Stomach smooth muscle (tissue), 2 donors: ENCODE measurements around the gene JTB.

Source experiments
- H3K27ac ChIP-seq: one replicate; pipeline ENCODE4 v1.7.0; 2013; ENCODE audit warnings: mild to moderate bottlenecking, low read length, inconsistent platforms
- H3K27me3 ChIP-seq, 2 donors: one replicate each; pipeline ENCODE4 v1.7.0; 2013; ENCODE audit warnings: low read length in 2 of 2; ENCODE audit not compliant: insufficient read depth in 2 of 2, control insufficient read depth in 1 of 2
- H3K36me3 ChIP-seq, 2 donors: one replicate each; pipeline ENCODE4 v1.7.0; 2013; ENCODE audit warnings: low read length in 2 of 2; ENCODE audit not compliant: control insufficient read depth in 2 of 2, insufficient read depth in 2 of 2
- H3K4me1 ChIP-seq: one replicate; pipeline ENCODE4 v1.7.0; 2013; ENCODE audit warnings: low read length; ENCODE audit not compliant: control insufficient read depth, insufficient read depth
- H3K4me3 ChIP-seq, 2 donors: one replicate each; pipeline ENCODE4 v1.7.0; 2013; ENCODE audit warnings: low read length in 2 of 2
- H3K9ac ChIP-seq, 2 donors: one replicate each; pipeline ENCODE4 v1.7.0; 2013; ENCODE audit warnings: low read length in 2 of 2, mild to moderate bottlenecking in 1 of 2
- H3K9me3 ChIP-seq, 2 donors: one replicate each; pipeline ENCODE4 v1.7.0; 2013; ENCODE audit warnings: low read length in 2 of 2; ENCODE audit not compliant: control insufficient read depth in 2 of 2
- donor health status: healthy.
- donor health status: Pancreatic carcinoma.

The JTB gene

DNA sequence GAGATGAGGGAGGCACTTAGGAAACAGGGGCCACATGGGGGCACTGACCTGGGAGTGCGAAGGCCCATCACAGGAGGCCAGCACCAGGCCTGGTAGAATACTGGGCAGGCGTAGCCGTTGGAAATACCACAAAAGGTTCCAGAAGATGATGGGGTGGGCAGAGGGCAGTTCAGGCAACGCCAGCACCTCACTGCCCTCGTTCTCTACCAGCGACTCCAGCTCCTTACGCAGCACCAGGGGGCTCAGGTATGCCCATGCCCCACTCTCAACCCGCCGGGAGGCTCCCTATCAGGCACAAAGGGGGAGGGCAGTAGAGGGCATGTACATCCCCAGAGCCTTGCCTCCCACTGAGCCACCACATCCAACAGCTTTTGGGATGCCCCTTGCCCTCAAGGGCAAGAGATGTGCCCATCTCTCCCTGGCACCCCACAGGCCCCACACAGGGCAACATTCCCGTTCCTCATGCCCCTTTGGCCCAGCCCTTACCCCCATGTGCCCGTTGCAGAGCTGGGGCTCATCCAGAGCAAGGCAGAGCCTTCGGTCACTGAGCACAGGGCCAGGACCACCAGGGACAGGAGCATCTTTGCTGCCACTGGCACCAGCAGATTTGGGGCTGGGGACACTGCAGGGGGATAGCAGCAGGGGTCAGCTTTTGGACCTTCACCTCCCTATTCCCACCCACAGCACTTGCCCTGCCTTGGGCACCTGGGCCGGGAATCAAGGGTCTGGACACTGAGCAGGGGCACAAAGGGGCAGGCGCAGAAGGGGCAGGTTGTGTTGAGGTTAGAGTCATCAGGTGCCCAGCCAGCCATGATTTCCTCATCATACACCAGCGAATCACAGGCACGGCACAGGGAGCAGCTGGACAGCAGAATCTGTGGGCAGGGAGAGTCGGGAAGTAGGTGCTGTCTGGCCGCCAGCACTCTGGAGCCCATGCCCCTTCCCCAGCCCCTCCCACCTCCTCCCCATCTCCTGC lies 45.0 kb downstream of the JTB start:
- no peak overlapping the region for H3K27ac ChIP-seq
- peaks cover 41 to 58% of the 10 kb centered on the region in 2 donors for H3K36me3 ChIP-seq
- H3K9ac ChIP-seq, result no peak overlapping the region

DNA sequence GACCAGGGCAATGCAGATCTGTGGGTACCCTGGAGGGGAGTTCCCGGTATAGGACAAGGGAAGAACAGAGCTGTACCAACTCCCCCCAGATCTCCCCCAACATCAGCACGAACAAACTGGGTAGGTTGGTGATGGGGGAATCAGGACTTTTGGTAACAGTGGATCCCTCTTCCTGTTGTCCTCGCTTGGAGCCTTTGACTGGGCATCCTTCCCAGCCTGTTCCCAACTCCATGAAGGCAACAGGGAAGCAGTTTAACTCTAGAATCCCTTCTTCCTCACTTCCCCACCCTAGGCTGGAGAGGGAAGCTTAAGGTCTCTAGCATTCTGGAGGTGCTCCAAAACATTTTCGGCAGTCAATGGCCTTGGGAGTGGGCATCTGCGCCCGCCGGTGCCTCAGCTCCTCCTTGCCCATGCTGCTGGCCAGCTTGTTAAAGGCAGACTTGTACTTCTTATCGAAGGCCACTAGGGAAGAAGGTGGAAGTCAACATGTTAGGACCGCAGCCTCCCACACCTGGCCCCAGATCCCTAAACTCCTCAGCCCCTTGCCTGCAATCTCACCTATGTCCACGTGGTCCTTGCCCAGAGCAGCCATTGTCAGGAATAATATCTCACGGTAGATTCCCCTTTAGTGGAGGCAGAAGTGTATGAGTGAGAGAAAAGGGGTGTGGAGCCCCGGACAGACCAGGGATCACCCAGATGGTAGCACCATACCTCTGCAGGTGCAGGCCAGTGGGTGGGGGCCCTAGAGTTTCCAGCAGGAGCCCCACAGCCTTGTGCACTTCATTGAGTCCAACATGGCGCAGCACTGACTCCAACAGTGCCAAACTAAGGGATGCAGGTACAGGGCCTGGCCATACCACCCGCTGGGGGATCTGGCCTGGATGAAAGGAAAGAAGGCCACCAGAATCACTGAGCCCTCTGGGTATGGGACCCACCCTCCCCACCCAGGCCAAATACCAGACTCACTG lies 47.2 kb downstream of the JTB start:
- Histone ChIP-seq H3K4me1 (peaks cover 3% of the 10 kb centered on the region), H3K27me3 (no peaks in the 10 kb centered on the region), H3K9me3 (no peaks in the 10 kb centered on the region), H3K36me3 (peaks cover 26 to 39% of the 10 kb centered on the region in 2 donors), H3K27ac (no peak overlapping the region), H3K4me3 (no peak overlapping the region), H3K9ac (no peak overlapping the region)

More for the DNA sequence above, 45.0 kb downstream of the JTB start:
- Histone ChIP-seq H3K4me3 (no peak overlapping the region), H3K4me1 (peaks cover 3% of the 10 kb centered on the region), H3K9me3 (no peaks in the 10 kb centered on the region), H3K27me3 (no peaks in the 10 kb centered on the region)

DNA sequence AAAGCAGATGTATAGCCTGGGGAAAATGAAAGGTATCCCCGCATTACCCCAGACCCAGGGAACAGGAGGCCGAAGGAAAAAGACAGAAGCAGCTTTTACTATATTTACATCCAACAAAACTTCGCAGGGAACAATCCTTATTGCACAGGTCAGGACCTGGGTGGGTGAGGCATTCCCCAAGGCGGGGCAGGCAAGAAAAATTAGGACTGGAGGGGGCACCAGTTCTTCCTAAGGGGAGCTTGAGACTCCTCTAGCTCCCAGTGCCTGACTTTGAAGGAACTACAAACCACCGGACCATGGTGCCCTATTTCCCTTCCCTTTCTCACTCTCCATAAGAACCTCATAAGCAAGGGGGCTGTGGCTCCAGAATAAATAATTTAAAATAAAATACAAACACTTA lies 48.0 kb downstream of the JTB start:
- H3K4me1 ChIP-seq, result peaks cover 3% of the 10 kb centered on the region
- no peaks in the 10 kb centered on the region for H3K27me3 ChIP-seq
- no peaks in the 10 kb centered on the region for H3K9me3 ChIP-seq
- no peak overlapping the region for H3K27ac ChIP-seq
- H3K9ac ChIP-seq, result no peak overlapping the region
- no peak overlapping the region for H3K4me3 ChIP-seq
- H3K36me3 ChIP-seq, result peaks cover 24 to 33% of the 10 kb centered on the region in 2 donors

DNA sequence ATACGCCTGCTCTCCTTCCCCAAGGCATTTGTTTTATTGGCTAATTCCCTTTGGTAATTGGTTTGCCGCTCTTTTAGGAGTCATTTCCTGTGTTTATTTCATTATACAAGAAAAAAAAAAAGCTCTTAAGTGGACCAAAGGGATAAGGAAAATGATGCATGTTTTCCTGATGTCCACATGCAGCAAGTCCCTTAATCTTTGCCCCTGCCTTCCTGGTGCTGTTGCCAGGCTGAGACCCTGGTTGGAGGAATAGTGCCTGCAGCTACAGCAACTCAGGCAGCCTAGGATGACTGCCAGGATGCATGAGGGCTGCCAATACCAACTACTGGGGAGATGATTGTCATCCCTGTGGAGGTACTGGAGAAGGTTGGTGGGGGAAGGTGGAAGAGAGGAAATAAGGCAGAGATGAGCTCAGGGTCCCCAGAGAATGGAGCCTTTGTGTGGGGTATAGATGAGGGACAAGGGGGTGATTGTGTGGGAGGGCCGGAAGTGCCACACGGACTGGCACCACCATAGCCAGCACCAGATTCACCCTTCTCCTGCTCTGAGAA lies 48.6 kb downstream of the JTB start:
- no peak overlapping the region for H3K9ac ChIP-seq
- no peaks in the 10 kb centered on the region for H3K9me3 ChIP-seq
- H3K27ac ChIP-seq, result no peak overlapping the region
- no peaks in the 10 kb centered on the region for H3K27me3 ChIP-seq
- H3K4me3 ChIP-seq, result no peak overlapping the region
- peaks cover 6% of the 10 kb centered on the region for H3K4me1 ChIP-seq
- H3K36me3 ChIP-seq, result peaks cover 19 to 31% of the 10 kb centered on the region in 2 donors

DNA sequence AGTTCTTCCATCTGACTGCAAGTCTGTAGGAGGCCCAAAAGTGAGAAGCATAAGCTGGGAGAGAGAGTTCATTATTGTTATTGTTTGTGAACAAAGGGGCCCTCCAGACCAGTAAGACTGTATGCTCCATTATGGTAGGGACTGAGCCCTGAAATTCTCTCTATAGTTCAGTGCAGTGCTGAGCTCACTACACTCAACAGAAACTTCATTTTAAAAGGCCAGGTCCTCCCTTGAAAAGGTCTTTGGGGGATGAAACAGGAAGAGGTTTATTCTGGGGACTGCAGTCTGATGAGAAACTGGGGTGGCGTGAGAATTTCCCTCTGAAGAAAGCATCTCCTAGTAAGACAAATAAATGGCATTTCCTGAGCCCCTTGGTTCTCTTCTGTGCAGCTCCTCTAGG lies 49.2 kb downstream of the JTB start:
- H3K9ac ChIP-seq, result no peak overlapping the region
- no peak overlapping the region for H3K4me3 ChIP-seq
- peaks cover 10% of the 10 kb centered on the region for H3K4me1 ChIP-seq
- no peaks in the 10 kb centered on the region for H3K27me3 ChIP-seq
- H3K9me3 ChIP-seq, result no peaks in the 10 kb centered on the region
- H3K27ac ChIP-seq, result no peak overlapping the region
- H3K36me3 ChIP-seq, result peaks cover 14 to 26% of the 10 kb centered on the region in 2 donors

DNA sequence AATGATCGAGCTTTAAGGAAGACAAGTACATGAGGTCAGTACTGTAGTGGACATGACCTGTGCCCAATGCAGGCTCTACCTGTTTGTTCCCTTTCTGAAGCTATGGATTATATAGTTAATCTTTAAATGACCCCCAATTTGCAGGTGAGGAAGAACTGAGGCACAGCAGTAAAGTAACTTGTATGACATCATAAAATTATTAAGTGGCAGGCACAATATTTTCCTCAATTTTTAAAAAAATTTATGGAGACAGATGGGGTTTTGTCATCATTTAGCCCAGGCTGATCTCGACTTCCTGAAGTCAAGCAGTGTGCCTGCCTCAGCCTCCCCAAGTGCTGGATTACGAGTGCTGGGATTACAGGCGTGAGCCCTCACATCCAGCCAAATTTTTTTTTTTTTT lies 51.1 kb downstream of the JTB start:
- Histone ChIP-seq H3K9ac (no peak overlapping the region), H3K27me3 (no peaks in the 10 kb centered on the region)

More for the DNA sequence above, 51.1 kb downstream of the JTB start:
- H3K9me3 ChIP-seq, result no peaks in the 10 kb centered on the region
- H3K4me1 ChIP-seq, result peaks cover 15% of the 10 kb centered on the region
- H3K36me3 ChIP-seq, result peaks cover 2 to 20% of the 10 kb centered on the region in 2 donors
- no peak overlapping the region for H3K4me3 ChIP-seq
- H3K27ac ChIP-seq, result no peak overlapping the region
